ENCODE data around the gene MAST3. TPM values are rescaled to one million over a fixed set of nuclear protein-coding genes. Genes with fewer than 3 reads are reported as not detected.

Gene MAST3
- total and polyA plus RNA-seq, 2 of the 8 experiments (the other 6 are each of a cell fraction or from before 2014, with no cell fraction given) = 3.4 to 9.0 TPM

DNA sequence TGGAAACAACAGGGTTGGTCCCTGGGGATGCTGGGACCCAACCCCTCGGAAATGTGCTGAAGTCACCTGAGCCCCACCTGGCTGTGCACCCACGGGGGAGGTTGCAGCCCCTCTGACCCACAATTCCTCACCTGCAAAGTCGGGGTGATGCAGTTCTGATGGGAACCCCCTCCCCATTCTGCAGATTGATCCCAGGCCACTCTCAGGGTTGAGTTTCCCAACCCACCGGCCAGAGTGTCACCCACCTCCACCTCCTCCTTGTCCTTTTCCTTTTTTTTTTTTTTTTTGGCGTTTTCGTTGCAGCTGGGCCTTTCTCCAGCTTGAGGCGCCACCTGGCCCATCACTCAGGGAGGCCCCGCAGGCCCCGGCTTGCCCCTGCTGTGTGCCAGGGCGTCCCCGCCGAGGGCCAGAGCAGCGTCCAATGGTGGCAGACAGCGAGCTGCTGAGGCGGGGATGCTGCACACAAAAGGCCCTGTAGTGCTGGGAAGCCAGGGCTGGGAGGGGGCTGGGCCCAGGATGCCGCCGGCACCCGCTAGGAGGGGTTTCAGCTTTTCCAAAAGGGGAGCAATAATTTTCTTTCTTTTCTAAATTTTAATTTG lies 60.0 kb downstream of the MAST3 start:
- H2BK120ac ChIP-seq (replicated peaks; ENCODE audit: low read depth, low read length) = no peak overlapping the region
- H2BK5ac ChIP-seq (ENCODE audit: low read depth, low read length) = peak overlapping the region; percentile 83; the same call in 1 of the 2 replicates
- no peak overlapping the region for H3K23ac ChIP-seq (ENCODE audit: insufficient read length)
- peaks cover 13% of the 10 kb centered on the region for H3K23me2 ChIP-seq (ENCODE audit: low read depth, low read length)
- peak overlapping the region; percentile 22 for H4K8ac ChIP-seq (ENCODE audit: extremely low read depth, insufficient read depth, low read length)
- H3K79me2 ChIP-seq (ENCODE audit: control insufficient read depth in 1 of 2, insufficient read depth in 2 of 2, low read length in 2 of 2) = no peaks in the 10 kb centered on the region; a peak in 1 of 4 replicates
- TF ChIP-seq POU5F1 (IDR thresholded peaks at IDR 0.05; ENCODE audit: low read depth, low read length) = no peak
- TF ChIP-seq, protein P1, sequence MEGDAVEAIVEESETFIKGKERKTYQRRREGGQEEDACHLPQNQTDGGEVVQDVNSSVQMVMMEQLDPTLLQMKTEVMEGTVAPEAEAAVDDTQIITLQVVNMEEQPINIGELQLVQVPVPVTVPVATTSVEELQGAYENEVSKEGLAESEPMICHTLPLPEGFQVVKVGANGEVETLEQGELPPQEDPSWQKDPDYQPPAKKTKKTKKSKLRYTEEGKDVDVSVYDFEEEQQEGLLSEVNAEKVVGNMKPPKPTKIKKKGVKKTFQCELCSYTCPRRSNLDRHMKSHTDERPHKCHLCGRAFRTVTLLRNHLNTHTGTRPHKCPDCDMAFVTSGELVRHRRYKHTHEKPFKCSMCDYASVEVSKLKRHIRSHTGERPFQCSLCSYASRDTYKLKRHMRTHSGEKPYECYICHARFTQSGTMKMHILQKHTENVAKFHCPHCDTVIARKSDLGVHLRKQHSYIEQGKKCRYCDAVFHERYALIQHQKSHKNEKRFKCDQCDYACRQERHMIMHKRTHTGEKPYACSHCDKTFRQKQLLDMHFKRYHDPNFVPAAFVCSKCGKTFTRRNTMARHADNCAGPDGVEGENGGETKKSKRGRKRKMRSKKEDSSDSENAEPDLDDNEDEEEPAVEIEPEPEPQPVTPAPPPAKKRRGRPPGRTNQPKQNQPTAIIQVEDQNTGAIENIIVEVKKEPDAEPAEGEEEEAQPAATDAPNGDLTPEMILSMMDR (IDR thresholded peaks at IDR 0.05; ENCODE audit: control extremely low read depth in 1 of 3, insufficient read depth in 1 of 3, low read depth in 1 of 3, low read length in 3 of 3) = 0 out of 4 replicates have a peak, but pooled peaks of 1 of the 3 experiments have one; percentile 1
- TF ChIP-seq SP1 (IDR thresholded peaks at IDR 0.05; ENCODE audit: low read depth, low read length) = no peak
- no peak for TF ChIP-seq JUND (IDR thresholded peaks at IDR 0.05; ENCODE audit: low read length)
- no peak for TF ChIP-seq POLR2AphosphoS5 (IDR thresholded peaks at IDR 0.05; ENCODE audit: low read depth, low read length)
- H3K9me3 ChIP-seq (ENCODE audit: insufficient read depth in 2 of 2, low read depth in 1 of 2, low read length in 1 of 2) = no peaks in the 10 kb centered on the region
- H3K14ac ChIP-seq (ENCODE audit: insufficient read length) = no peak overlapping the region
- no peak overlapping the region for H3K4ac ChIP-seq (replicated peaks; ENCODE audit: insufficient read length, low read depth, low read length)
- ChIA-PET POLR2A (ENCODE audit: partially characterized antibody) (interaction anchor here (1.2 to 1.4 kb wide), 3 partner anchors 15 to 124 kb away, joined by 3 read pairs; partner anchors contain the start of gene JUND), CTCF (ENCODE audit: partially characterized antibody) (interaction anchor here (0.6 to 1.2 kb wide), 4 partner anchors 13 to 247 kb away, joined by 3 to 5 read pairs (median 3); no protein-coding TSS in a partner anchor)
- H3K4me2 ChIP-seq (ENCODE audit: insufficient read depth in 1 of 2, low read depth in 2 of 2, low read length in 2 of 2) = peak overlapping the region in 1 of 2 experiments; percentile 27; a peak in 2 of 4 replicates
- no peak overlapping the region for H2BK20ac ChIP-seq (ENCODE audit: low read length)
- 0 out of 2 replicates have a peak overlapping the region, but pooled peaks have one; percentile 9 for H3K27ac ChIP-seq (ENCODE audit: low read depth, low read length)
- no peak overlapping the region for H4K5ac ChIP-seq (ENCODE audit: insufficient read length, low read depth, low read length)
- FAIRE-seq (no peak), DNase-seq (ENCODE audit: low read depth in 1 of 2, low spot score in 2 of 2) (peak in 1 of 2 experiments; percentile 62)
- WGBS, 2 experiments (ENCODE audit: extremely low coverage in 1 of 2, insufficient coverage in 1 of 2, insufficient read length in 1 of 2, insufficient replicate concordance in 2 of 2, low coverage in 1 of 2, low lambda C conversion rate in 2 of 2, missing lambda C conversion rate in 1 of 2) = 55% methylated on average over 14 of the region's 18 CpGs; no CpG with 5 or more reads in 1 of the 2 experiments
- H2AFZ ChIP-seq (ENCODE audit: low read length) = no peak overlapping the region
- H3K27me3 ChIP-seq (replicated peaks in 1 of 4; ENCODE audit: control insufficient read depth in 3 of 4, extremely low read depth in 1 of 4, insufficient read depth in 3 of 4, low read length in 3 of 4) = no peaks in the 10 kb centered on the region
- no peak overlapping the region for H4K91ac ChIP-seq (replicated peaks; ENCODE audit: insufficient read length, low read length)
- no peak overlapping the region for H2BK12ac ChIP-seq (ENCODE audit: low read depth, low read length)
- H3K36me3 ChIP-seq (ENCODE audit: control insufficient read depth in 2 of 4, insufficient read depth in 4 of 4, low read length in 3 of 4) = peaks cover 0 to 16% (median 8%) of the 10 kb centered on the region in 4 experiments; a peak in 2 of 8 replicates
- no peak overlapping the region for H2BK15ac ChIP-seq (ENCODE audit: low read length)
- peaks cover 4% of the 10 kb centered on the region; the same call in 1 of the 2 replicates for H3K79me1 ChIP-seq (ENCODE audit: low read depth, low read length)
- no peak overlapping the region for H3K4me3 ChIP-seq (ENCODE audit: extremely low read depth in 1 of 4, insufficient read depth in 2 of 4, low read depth in 3 of 4, low read length in 4 of 4)
- no peak overlapping the region for H3K56ac ChIP-seq (replicated peaks; ENCODE audit: insufficient read length, low read depth, low read length)
- H4K20me1 ChIP-seq (replicated peaks in 1 of 2; ENCODE audit: control insufficient read depth in 1 of 2, insufficient read depth in 2 of 2, low read length in 2 of 2) = peaks cover 4 to 22% of the 10 kb centered on the region in 2 experiments
- no peak overlapping the region for H3K9ac ChIP-seq (replicated peaks in 1 of 4; ENCODE audit: extremely low read depth in 1 of 4, low read depth in 3 of 4, low read length in 3 of 4)
- H2AK5ac ChIP-seq (ENCODE audit: low read depth, low read length) = no peak overlapping the region
- peak overlapping the region; percentile 60; the same call in 1 of the 2 replicates for H3K18ac ChIP-seq (ENCODE audit: extremely low read depth, low read length)
- H3K4me1 ChIP-seq (replicated peaks in 1 of 4; ENCODE audit: control insufficient read depth in 3 of 4, insufficient read depth in 4 of 4, low read length in 3 of 4) = peaks cover 0 to 15% (median 11%) of the 10 kb centered on the region in 4 experiments; a peak in 6 of 7 replicates

All from H1 (cell line).